Kidney (tissue), 14 donors: ENCODE measurements around the gene NLRC5. TPM values are rescaled to one million over a fixed set of nuclear protein-coding genes. Genes with fewer than 3 reads are reported as not detected.

Source experiments
- DNase-seq, 5 donors: peaks; one replicate each; pipeline ENCODE4 v3.0.0-alpha.2; 2013 to 2020
- FAIRE-seq: peaks from 2 replicates; lab custom pipeline; 2012; peaks lifted over from hg19 to GRCh38; lab: Jason Lieb, UNC
- H3K27ac ChIP-seq, 2 donors: one replicate each; pipeline ENCODE4 v1.7.0; 2013; ENCODE audit warnings: low read depth in 2 of 2, low read length in 2 of 2, inconsistent platforms in 1 of 2
- H3K27me3 ChIP-seq: one replicate; pipeline ENCODE4 v1.7.1; 2013; ENCODE audit warnings: low read length, inconsistent platforms; ENCODE audit not compliant: control insufficient read depth, insufficient read depth
- H3K36me3 ChIP-seq, 3 donors: one replicate each; pipeline versions ENCODE4 v1.7.0 to v1.7.1; 2013; ENCODE audit warnings: low read length in 3 of 3, control low read depth in 1 of 3, inconsistent platforms in 1 of 3; ENCODE audit not compliant: insufficient read depth in 3 of 3, control insufficient read depth in 2 of 3
- H3K4me1 ChIP-seq, 3 donors: one replicate each; pipeline versions ENCODE4 v1.7.0 to v1.7.1; 2013; ENCODE audit warnings: low read length in 3 of 3, inconsistent platforms in 1 of 3, low read depth in 1 of 3; ENCODE audit not compliant: control insufficient read depth in 2 of 3, insufficient read depth in 2 of 3
- H3K4me3 ChIP-seq, 3 donors: one replicate each; pipeline versions ENCODE4 v1.7.0 to v1.8.1; 2013; ENCODE audit warnings: low read length in 3 of 3, control low read depth in 1 of 3, inconsistent platforms in 1 of 3
- H3K9ac ChIP-seq, 3 donors: one replicate each; pipeline versions ENCODE4 v1.7.0 to v1.7.1; 2013; ENCODE audit warnings: low read length in 3 of 3, control low read depth in 1 of 3, inconsistent platforms in 1 of 3
- H3K9me3 ChIP-seq, 3 donors: one replicate each; pipeline versions ENCODE4 v1.7.0 to v1.7.1; 2013; ENCODE audit warnings: low read length in 3 of 3, control low read depth in 1 of 3, inconsistent platforms in 1 of 3; ENCODE audit not compliant: control insufficient read depth in 2 of 3, insufficient read depth in 1 of 3
- intact Hi-C: fragments of 100-400 bp; cut with DNase I; formaldehyde crosslinking; loops from one replicate; pipeline ENCODE4 v1.11.1; 2022
- polyA plus RNA-seq: library from polyadenylated mRNA; stranded (reverse); fragments of 350-450 nt; fragmentation: Illumina TruSeq; extraction: RNeasy Lipid Tissue Mini Kit (QIAGEN cat#74804); gene quantifications from one replicate; pipeline ENCODE4 v1.2.3, GENCODE V29; 2014; ENCODE audit warnings: low read depth, low replicate concordance; ENCODE audit not compliant: insufficient read depth
- total RNA-seq: library from RNA; stranded (reverse); fragmentation: NEBNext Ultra II Directional; extraction: Animal tissue kit (Norgen Biotek cat#: 25700); gene quantifications from one replicate; pipeline ENCODE4 v1.2.1, GENCODE V29; 2021
- TF ChIP-seq, protein P1 (sequence below): IDR thresholded peaks from 3 replicates; pipeline ENCODE4 v1.5.1; 2012; ENCODE audit warnings: mild to moderate bottlenecking, moderate library complexity, borderline replicate concordance; ENCODE audit not compliant: insufficient read depth; ENCODE audit errors: extremely low read depth
- donor health status: control.
- donor health status: control.
- donor health status: control.
- donor health status: control.
- donor health status: control.
- donor health status: DM: yes; HTN: yes; CAD: no.
- donor health status: Normal renal cell carcinoma (clear cell type).

Gene NLRC5
- total and polyA plus RNA-seq, 2 donors from 2014 or later = 7.1 to 55.6 TPM

DNA sequence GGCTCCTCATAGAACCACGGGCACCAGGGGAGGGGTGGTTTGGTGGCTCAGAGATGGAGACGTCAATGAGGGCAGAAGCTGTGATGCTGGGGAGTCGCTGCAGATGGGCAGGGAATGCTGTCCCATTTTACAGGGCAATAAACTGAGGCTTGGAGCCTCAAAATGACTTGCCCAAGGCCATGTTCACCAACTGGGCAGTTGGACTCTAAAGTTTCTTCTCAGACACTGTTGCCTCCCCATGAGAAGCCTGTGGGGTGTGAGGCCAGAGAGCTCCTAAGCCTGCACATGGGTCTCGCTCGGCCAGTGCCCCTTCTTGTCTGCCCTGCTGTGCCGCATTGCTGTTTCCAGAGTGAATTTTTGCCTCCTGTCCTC is 141.6 kb downstream of the NLRC5 start:
- H3K27ac ChIP-seq = no peak overlapping the region
- no peaks in the 10 kb centered on the region for H3K4me1 ChIP-seq
- TF ChIP-seq, protein P1, sequence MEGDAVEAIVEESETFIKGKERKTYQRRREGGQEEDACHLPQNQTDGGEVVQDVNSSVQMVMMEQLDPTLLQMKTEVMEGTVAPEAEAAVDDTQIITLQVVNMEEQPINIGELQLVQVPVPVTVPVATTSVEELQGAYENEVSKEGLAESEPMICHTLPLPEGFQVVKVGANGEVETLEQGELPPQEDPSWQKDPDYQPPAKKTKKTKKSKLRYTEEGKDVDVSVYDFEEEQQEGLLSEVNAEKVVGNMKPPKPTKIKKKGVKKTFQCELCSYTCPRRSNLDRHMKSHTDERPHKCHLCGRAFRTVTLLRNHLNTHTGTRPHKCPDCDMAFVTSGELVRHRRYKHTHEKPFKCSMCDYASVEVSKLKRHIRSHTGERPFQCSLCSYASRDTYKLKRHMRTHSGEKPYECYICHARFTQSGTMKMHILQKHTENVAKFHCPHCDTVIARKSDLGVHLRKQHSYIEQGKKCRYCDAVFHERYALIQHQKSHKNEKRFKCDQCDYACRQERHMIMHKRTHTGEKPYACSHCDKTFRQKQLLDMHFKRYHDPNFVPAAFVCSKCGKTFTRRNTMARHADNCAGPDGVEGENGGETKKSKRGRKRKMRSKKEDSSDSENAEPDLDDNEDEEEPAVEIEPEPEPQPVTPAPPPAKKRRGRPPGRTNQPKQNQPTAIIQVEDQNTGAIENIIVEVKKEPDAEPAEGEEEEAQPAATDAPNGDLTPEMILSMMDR = no peak
- DNase-seq (no peak), FAIRE-seq (no peak)
- H3K4me3 ChIP-seq = no peak overlapping the region
- no peak overlapping the region for H3K9ac ChIP-seq
- no peaks in the 10 kb centered on the region for H3K27me3 ChIP-seq
- H3K36me3 ChIP-seq = no peaks in the 10 kb centered on the region
- intact Hi-C loops = no loop called here
- no peaks in the 10 kb centered on the region for H3K9me3 ChIP-seq

DNA sequence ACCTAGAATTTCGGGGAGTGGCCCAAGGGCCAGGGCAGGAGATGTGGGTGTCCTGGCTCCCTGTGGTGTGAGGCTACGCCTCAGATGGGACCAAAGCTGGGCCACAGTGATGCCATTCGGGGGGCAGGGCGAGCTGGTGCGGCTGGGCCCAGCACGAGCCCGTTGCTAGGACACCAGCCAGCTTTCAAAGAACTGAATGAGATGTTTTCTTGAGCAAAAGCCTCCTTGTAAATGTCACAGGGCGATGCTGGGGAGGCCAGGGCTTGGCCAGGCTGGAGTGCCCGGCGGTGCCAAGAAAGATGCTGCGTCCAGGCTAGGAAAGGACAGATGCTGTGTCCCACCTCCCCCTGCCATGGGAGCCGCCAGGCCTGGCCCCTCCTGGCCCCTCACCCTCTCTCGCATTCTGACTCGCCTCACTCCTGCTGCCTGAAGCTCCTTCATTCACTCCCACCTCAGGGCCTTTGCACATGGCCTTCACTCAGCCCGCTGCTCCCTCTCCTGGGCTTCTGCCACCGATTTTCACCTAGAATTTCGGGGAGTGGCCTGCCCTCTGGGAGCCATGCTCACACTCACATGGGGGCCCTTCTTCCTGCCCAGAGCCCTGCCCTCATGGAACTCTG is 142.1 kb downstream of the NLRC5 start:
- FAIRE-seq = no peak
- no peak overlapping the region for H3K9ac ChIP-seq
- TF ChIP-seq, protein P1 = no peak
- H3K27ac ChIP-seq = no peak overlapping the region
- H3K9me3 ChIP-seq = no peaks in the 10 kb centered on the region
- H3K4me1 ChIP-seq = no peaks in the 10 kb centered on the region
- DNase-seq = peak in 1 of 5 donors; percentile 53
- H3K36me3 ChIP-seq = no peaks in the 10 kb centered on the region
- intact Hi-C loops = no loop called here
- no peak overlapping the region for H3K4me3 ChIP-seq
- H3K27me3 ChIP-seq = no peaks in the 10 kb centered on the region

DNA sequence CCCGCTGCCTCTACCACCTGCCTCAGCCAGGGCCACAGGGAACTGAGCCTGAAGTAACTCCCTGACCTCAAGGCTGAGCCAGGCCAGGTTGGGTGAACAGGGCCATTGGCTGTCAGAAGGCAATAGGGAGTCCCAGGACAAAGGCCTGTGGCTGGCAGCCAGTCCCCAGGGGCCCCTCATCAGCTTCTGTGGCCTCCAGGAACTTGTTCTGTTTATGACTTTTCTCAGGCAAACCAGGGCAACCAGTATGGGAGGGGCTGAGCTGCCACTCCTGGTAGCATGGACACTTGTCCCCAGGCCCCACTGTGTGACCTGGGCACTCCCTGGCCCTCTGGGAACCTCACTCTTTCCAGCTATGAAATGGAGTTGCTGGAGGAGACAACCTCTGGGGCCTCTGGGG is 143.1 kb downstream of the NLRC5 start:
- H3K36me3 ChIP-seq = no peaks in the 10 kb centered on the region
- H3K4me3 ChIP-seq = no peak overlapping the region
- no peaks in the 10 kb centered on the region for H3K4me1 ChIP-seq
- H3K27ac ChIP-seq = no peak overlapping the region
- TF ChIP-seq, protein P1 = no peak
- intact Hi-C loops = no loop called here
- no peak overlapping the region for H3K9ac ChIP-seq
- DNase-seq (peak in 1 of 5 donors; percentile 56), FAIRE-seq (no peak)
- H3K27me3 ChIP-seq = no peaks in the 10 kb centered on the region
- no peaks in the 10 kb centered on the region for H3K9me3 ChIP-seq

DNA sequence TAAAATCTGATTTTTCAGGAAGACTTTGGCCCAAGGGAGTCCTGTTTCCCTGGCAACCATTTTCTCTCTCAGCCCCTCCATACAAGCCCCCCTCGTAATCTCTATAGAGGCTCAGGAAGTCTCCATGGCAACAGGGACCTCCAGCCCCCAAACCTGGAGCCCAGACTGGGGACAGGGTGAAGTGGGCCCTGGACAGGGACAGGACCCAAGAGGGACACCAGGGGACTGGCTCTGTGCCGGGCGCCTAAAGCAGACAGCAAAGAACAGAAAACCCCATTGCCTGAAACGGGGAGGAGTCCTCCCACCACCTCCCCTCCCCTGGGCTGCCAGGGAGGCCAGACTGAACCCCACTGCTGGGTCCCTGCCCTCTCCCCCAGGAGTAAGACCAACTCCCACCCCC is 143.7 kb downstream of the NLRC5 start:
- intact Hi-C loops = no loop called here
- DNase-seq (peak in 1 of 5 donors; percentile 57), FAIRE-seq (no peak)
- Histone ChIP-seq H3K9me3 (no peaks in the 10 kb centered on the region), H3K27ac (no peak overlapping the region), H3K36me3 (no peaks in the 10 kb centered on the region), H3K27me3 (no peaks in the 10 kb centered on the region), H3K4me3 (no peak overlapping the region), H3K9ac (no peak overlapping the region), H3K4me1 (no peaks in the 10 kb centered on the region)
- TF ChIP-seq, protein P1 = no peak
